Measurements from ENCODE around the gene PIP4K2A.
A peak's percentile ranks its signal among the peaks of the same experiment; 100 is the strongest.

PIP4K2A gene

DNA sequence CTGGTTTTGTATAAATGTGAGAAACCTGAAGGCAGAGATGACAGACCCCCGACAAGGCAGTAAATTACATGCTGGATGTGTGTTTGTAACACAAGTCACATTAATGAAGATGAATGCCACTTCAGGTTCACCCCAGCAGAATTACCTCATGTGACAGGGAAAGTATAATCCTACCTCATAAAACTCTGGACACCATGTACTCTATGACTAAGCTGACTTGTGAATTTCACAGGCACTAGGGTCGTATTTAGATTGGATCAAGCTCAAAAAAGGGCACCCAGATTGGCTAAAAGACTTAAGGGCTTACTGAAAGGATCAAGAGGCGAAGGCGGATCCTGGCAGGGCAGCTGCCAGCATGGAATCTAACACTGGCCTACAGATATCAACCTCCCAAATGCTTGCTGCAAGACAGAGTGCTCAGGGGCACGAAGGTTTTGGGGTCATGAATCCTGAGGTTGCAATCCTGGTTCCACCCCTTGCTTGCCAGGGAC, 161.4 kb downstream of the PIP4K2A start:
- TF ChIP-seq, protein P1, sequence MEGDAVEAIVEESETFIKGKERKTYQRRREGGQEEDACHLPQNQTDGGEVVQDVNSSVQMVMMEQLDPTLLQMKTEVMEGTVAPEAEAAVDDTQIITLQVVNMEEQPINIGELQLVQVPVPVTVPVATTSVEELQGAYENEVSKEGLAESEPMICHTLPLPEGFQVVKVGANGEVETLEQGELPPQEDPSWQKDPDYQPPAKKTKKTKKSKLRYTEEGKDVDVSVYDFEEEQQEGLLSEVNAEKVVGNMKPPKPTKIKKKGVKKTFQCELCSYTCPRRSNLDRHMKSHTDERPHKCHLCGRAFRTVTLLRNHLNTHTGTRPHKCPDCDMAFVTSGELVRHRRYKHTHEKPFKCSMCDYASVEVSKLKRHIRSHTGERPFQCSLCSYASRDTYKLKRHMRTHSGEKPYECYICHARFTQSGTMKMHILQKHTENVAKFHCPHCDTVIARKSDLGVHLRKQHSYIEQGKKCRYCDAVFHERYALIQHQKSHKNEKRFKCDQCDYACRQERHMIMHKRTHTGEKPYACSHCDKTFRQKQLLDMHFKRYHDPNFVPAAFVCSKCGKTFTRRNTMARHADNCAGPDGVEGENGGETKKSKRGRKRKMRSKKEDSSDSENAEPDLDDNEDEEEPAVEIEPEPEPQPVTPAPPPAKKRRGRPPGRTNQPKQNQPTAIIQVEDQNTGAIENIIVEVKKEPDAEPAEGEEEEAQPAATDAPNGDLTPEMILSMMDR (IDR thresholded peaks at IDR 0.05; ENCODE audit: insufficient read depth, low read length, poor library complexity, severe bottlenecking) = no peak
- H3K36me3 ChIP-seq (ENCODE audit: control insufficient read depth, insufficient read depth, low read length) = peaks cover 16% of the 10 kb centered on the region
- no peaks in the 10 kb centered on the region for H3K27me3 ChIP-seq (replicated peaks; ENCODE audit: control insufficient read depth, insufficient read depth, low read length)
- no peak overlapping the region for H3K4me3 ChIP-seq (replicated peaks; ENCODE audit: low read depth, low read length)
- no peak for DNase-seq (ENCODE audit: extremely low read depth, insufficient read length)

DNA sequence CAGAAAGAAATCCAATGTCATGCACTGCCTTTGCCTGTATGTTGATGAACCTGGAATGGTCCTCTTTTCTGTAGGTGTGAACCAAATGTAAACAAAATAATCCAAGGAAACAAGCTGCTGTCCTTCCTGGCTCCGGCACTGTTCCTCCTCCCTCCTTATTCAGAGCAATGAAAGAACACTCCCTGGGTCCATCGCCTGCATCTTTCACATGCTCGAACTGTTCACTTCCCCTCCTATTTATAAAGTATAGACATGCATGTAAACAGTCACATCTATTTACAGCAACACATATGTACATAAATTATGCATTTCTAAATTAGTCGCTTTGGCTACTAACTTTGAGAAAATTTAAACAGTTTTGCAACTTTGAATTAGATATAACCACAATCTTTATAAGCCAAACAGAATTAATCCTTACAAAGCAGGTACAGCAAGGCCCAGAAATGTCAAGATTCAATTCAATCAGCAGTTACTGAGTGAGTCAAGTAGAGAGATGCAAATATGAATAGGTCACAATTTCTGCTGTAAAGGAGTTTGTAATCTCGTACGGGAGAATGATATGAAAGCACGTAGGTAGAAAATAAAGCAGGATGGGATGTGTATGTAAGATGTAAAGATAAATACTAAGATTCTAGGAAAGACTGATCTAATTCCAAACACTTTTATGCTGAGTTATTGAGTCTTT, 162.6 kb downstream of the PIP4K2A start:
- peaks cover 17% of the 10 kb centered on the region for H3K36me3 ChIP-seq (ENCODE audit: control insufficient read depth, insufficient read depth, low read length)
- no peak overlapping the region for H3K4me3 ChIP-seq (replicated peaks; ENCODE audit: low read depth, low read length)
- TF ChIP-seq, protein P1 (IDR thresholded peaks at IDR 0.05; ENCODE audit: insufficient read depth, low read length, poor library complexity, severe bottlenecking) = no peak
- H3K27me3 ChIP-seq (replicated peaks; ENCODE audit: control insufficient read depth, insufficient read depth, low read length) = no peaks in the 10 kb centered on the region
- DNase-seq (ENCODE audit: extremely low read depth, insufficient read length) = no peak

DNA sequence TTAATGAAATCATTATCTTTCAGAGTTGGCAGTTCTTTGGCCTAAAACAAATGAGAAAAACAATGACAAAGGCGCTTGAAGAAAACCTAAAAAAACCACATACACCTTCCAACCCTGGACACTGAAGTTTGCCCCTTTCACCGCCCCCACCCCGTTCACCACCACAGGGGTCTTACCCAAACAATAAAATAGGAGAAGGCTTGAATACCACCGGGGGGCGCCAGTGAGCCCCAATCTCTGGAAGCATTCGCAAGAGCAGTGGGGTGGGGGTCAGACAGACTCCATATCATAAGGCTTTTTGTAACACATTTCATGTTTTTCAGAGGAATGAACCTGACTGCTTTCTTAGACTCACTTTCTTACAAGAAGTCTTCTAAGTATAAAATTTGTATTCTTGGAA, 163.6 kb downstream of the PIP4K2A start:
- H3K4me3 ChIP-seq (replicated peaks; ENCODE audit: low read depth, low read length) = no peak overlapping the region
- peaks cover 15% of the 10 kb centered on the region for H3K36me3 ChIP-seq (ENCODE audit: control insufficient read depth, insufficient read depth, low read length)
- no peak for DNase-seq (ENCODE audit: extremely low read depth, insufficient read length)
- H3K27me3 ChIP-seq (replicated peaks; ENCODE audit: control insufficient read depth, insufficient read depth, low read length) = no peaks in the 10 kb centered on the region
- TF ChIP-seq, protein P1 (IDR thresholded peaks at IDR 0.05; ENCODE audit: insufficient read depth, low read length, poor library complexity, severe bottlenecking) = peak; percentile 70

DNA sequence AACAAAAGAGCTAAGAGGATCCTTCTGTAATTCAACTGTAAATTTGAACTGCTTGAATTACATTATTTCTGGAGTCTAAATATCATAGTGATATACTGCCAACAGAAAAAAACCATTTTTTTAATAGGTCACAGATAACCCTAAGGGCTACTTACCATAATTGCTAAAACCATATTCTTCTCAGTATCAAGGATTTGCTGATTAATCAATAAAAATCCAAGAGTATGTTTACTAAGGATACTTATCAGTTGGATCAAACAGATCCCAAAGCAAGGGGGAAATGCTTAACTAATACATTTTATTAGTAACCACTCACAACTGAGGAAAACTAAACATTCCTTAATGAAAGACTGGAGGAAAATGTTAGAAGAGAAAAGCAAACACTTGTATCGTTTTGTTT, 166.0 kb downstream of the PIP4K2A start:
- TF ChIP-seq, protein P1 (IDR thresholded peaks at IDR 0.05; ENCODE audit: insufficient read depth, low read length, poor library complexity, severe bottlenecking) = no peak
- Histone ChIP-seq H3K27me3 (replicated peaks; ENCODE audit: control insufficient read depth, insufficient read depth, low read length) (no peaks in the 10 kb centered on the region), H3K36me3 (ENCODE audit: control insufficient read depth, insufficient read depth, low read length) (peaks cover 28% of the 10 kb centered on the region), H3K4me3 (replicated peaks; ENCODE audit: low read depth, low read length) (no peak overlapping the region)
- DNase-seq (ENCODE audit: extremely low read depth, insufficient read length) = no peak

DNA sequence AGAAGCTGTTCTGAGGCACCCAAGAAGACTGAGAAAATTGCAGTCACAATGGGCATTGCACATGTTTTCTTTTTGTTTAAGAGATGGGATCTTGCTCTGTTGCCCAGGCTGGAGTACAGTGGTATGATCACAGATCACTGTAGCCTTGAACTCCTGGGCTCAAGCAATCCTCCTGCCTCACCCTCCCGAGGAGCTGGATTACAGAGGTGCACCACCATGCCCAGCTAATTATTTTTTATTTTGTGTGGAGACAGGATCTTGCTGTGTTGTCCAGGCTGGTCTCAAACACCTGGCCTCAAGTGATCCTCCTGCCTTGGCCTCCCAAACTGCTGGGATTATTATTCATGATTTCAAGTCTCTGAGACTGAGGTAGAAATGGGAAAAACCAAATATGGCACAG, 168.7 kb downstream of the PIP4K2A start:
- Histone ChIP-seq H3K4me3 (replicated peaks; ENCODE audit: low read depth, low read length) (no peak overlapping the region), H3K36me3 (ENCODE audit: control insufficient read depth, insufficient read depth, low read length) (peaks cover 46% of the 10 kb centered on the region), H3K27me3 (replicated peaks; ENCODE audit: control insufficient read depth, insufficient read depth, low read length) (no peaks in the 10 kb centered on the region)
- TF ChIP-seq, protein P1 (IDR thresholded peaks at IDR 0.05; ENCODE audit: insufficient read depth, low read length, poor library complexity, severe bottlenecking) = no peak
- DNase-seq (ENCODE audit: extremely low read depth, insufficient read length) = no peak
